Osteocyte (in vitro differentiated cells): ENCODE measurements around the gene VSIR. TPM values are rescaled to one million over a fixed set of nuclear protein-coding genes. Genes with fewer than 3 reads are reported as not detected.

Experiments
- DNase-seq: peaks from one replicate; pipeline ENCODE4 v3.0.0; 2021; ENCODE audit warnings: mixed read lengths; ENCODE audit not compliant: unreplicated experiment; ENCODE audit errors: extremely low spot score
- H3K27ac Mint-ChIP-seq: one replicate; pipeline ENCODE4 v1.8.0; 2021; ENCODE audit warnings: mild to moderate bottlenecking, mixed read lengths; ENCODE audit not compliant: unreplicated experiment
- H3K27me3 Mint-ChIP-seq: one replicate; pipeline ENCODE4 v1.8.0; 2021; ENCODE audit warnings: mixed read lengths; ENCODE audit not compliant: unreplicated experiment
- H3K36me3 Mint-ChIP-seq: one replicate; pipeline ENCODE4 v1.8.0; 2021; ENCODE audit warnings: mixed read lengths; ENCODE audit not compliant: unreplicated experiment
- H3K4me1 Mint-ChIP-seq: one replicate; pipeline ENCODE4 v1.8.0; 2021; ENCODE audit warnings: mixed read lengths; ENCODE audit not compliant: unreplicated experiment
- H3K4me3 Mint-ChIP-seq: one replicate; pipeline ENCODE4 v1.8.0; 2021; ENCODE audit warnings: mild to moderate bottlenecking, moderate library complexity, mixed read lengths; ENCODE audit not compliant: unreplicated experiment
- H3K9me3 Mint-ChIP-seq: one replicate; pipeline ENCODE4 v1.8.0; 2021; ENCODE audit warnings: mixed read lengths; ENCODE audit not compliant: unreplicated experiment
- CTCF ChIP-seq: fragments of 200-600 bp; sonication (generic); IDR thresholded peaks from 2 replicates; pipeline ENCODE4 v1.5.0; 2021; ENCODE audit warnings: antibody characterized with exemption, mild to moderate bottlenecking, moderate library complexity
- total RNA-seq: library from RNA; stranded (reverse); gene quantifications from 2 replicates; pipeline ENCODE4 v1.2.1, GENCODE V29; 2021

The VSIR gene
- total RNA-seq, 1 donor from 2014 or later: 0.75 TPM

DNA sequence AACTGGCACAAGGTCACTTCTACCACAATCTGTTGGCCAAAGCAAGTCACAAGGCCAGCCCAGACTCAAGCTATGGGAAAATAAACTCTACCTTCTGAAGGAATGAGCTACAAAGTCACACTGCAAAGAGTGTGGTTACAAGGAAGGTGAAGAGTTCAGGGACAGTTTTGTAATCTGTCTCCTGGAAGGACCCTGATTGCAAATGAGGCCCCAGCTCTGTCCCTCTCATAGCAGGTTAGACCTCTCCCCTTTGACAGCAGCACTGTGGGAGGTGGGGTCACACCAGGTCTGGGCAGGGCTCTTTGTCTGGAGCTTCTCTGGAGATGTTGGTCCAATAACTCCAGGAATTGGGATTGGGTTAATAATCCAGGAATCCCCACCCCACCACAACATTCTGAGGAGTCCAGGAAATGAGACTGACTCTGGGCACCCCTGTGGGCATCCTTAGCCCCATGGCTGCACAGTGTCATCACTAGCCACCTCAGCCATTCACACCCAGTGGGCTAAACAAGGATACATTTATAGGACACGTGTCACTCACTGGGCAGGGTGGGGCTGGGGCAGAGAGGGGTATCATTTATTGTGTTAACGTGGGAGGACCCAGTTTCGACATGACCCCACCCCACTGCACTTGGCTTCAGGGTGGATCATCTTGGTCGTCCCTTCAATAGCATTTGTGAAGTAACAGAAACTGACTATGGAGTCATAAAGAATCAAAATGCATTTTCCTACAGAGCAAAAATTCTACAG is 30.1 kb downstream of the VSIR start:
- no peak overlapping the region for H3K27ac Mint-ChIP-seq

DNA sequence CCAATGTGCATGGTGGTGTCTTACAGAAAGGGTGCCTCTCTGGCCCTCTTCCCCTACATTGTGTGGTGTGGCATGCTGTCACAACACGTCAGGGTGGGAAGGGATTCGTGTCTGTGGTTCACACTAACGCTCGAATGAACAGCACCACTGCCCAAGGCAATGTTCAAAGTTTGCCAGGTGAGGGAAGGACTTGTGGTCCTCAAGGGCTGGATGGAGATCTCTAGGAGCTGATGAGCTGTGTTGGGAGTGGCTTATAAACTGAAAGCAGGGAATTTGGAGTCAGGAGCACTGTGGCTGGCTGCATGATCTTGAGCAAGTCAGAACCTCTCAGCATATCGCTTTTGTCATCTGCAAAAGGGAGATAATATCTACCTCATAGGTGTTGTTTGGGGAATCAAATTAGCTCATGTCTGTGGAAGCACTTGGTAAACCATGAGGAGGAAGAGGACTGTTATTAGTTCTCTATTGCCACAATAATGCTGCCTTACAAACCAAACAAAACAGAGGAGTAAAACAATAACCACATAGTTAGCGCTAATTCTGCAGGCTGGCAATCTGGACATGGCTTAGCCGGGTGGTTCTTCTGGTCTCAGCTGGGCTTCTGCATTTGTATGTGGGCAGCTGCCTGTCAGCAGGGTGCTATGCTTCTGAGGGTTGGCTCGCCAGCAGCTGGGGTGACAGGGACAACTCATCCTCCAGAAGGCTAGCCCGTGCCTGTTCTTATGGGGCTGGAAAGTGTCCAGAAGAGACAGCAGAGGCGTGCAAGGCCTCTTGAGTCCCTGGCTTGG is 30.8 kb downstream of the VSIR start:
- no peak overlapping the region for H3K4me3 Mint-ChIP-seq
- no peak overlapping the region for H3K27ac Mint-ChIP-seq
- no peaks in the 10 kb centered on the region for H3K4me1 Mint-ChIP-seq
- TF ChIP-seq CTCF: no peak
- H3K9me3 Mint-ChIP-seq: no peaks in the 10 kb centered on the region
- peaks cover 2% of the 10 kb centered on the region for H3K27me3 Mint-ChIP-seq
- no peak for DNase-seq
- no peaks in the 10 kb centered on the region for H3K36me3 Mint-ChIP-seq

More for the DNA sequence above, 30.1 kb downstream of the VSIR start:
- H3K4me3 Mint-ChIP-seq: no peak overlapping the region
- H3K9me3 Mint-ChIP-seq: no peaks in the 10 kb centered on the region
- no peak for DNase-seq
- no peaks in the 10 kb centered on the region for H3K36me3 Mint-ChIP-seq
- TF ChIP-seq CTCF: no peak
- H3K27me3 Mint-ChIP-seq: peaks cover 2% of the 10 kb centered on the region
- no peaks in the 10 kb centered on the region for H3K4me1 Mint-ChIP-seq

DNA sequence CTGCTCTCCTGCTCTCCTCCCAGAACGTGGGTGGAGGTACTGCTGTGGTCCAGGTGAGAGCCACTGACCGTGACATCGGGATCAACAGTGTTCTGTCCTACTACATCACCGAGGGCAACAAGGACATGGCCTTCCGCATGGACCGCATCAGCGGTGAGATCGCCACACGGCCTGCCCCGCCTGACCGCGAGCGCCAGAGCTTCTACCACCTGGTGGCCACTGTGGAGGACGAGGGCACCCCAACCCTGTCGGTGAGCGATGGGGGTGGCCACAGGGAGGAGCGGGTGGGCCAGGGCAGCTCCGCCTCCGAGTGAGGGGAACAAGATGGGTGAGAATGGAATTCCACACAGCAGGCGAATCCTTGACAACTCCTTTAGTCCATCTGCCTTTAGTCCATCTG is 31.6 kb downstream of the VSIR start:
- no peaks in the 10 kb centered on the region for H3K9me3 Mint-ChIP-seq
- peaks cover 2% of the 10 kb centered on the region for H3K27me3 Mint-ChIP-seq
- H3K36me3 Mint-ChIP-seq: no peaks in the 10 kb centered on the region
- DNase-seq: no peak
- H3K4me3 Mint-ChIP-seq: no peak overlapping the region
- no peak overlapping the region for H3K27ac Mint-ChIP-seq
- TF ChIP-seq CTCF: no peak
- no peaks in the 10 kb centered on the region for H3K4me1 Mint-ChIP-seq

- H3K36me3 Mint-ChIP-seq: no peaks in the 10 kb centered on the region
- no peak for DNase-seq
- peaks cover 2% of the 10 kb centered on the region for H3K27me3 Mint-ChIP-seq
- H3K4me3 Mint-ChIP-seq: no peak overlapping the region
- no peaks in the 10 kb centered on the region for H3K9me3 Mint-ChIP-seq
- H3K4me1 Mint-ChIP-seq: no peaks in the 10 kb centered on the region
- no peak for TF ChIP-seq CTCF
- no peak overlapping the region for H3K27ac Mint-ChIP-seq
These were observed 32.3 kb downstream of the VSIR start for GRCh38 chr10:71741029-71741428.

GRCh38 chr10:71740069-71740653 is 33.2 kb downstream of the VSIR start:
- peaks cover 2% of the 10 kb centered on the region for H3K27me3 Mint-ChIP-seq
- DNase-seq: no peak
- no peaks in the 10 kb centered on the region for H3K36me3 Mint-ChIP-seq
- no peaks in the 10 kb centered on the region for H3K9me3 Mint-ChIP-seq
- TF ChIP-seq CTCF: no peak
- H3K4me1 Mint-ChIP-seq: no peaks in the 10 kb centered on the region
- H3K27ac Mint-ChIP-seq: no peak overlapping the region
- H3K4me3 Mint-ChIP-seq: no peak overlapping the region
